DND-41 (cell line): ENCODE data around the gene SELL.

Experiments
- EZH2 ChIP-seq: IDR thresholded peaks from 3 replicates; pipeline ENCODE4 v1.6.1; 2012; ENCODE audit warnings: borderline replicate concordance, low read depth, mild to moderate bottlenecking, moderate library complexity, low read length, inconsistent platforms; ENCODE audit not compliant: severe bottlenecking
- TF ChIP-seq, protein P1 (sequence below): IDR thresholded peaks from 2 replicates; pipeline ENCODE4 v1.5.1; 2012; ENCODE audit warnings: borderline replicate concordance, low read length, moderate library complexity, mild to moderate bottlenecking; ENCODE audit not compliant: poor library complexity, severe bottlenecking; ENCODE audit errors: extremely low read depth

DNA sequence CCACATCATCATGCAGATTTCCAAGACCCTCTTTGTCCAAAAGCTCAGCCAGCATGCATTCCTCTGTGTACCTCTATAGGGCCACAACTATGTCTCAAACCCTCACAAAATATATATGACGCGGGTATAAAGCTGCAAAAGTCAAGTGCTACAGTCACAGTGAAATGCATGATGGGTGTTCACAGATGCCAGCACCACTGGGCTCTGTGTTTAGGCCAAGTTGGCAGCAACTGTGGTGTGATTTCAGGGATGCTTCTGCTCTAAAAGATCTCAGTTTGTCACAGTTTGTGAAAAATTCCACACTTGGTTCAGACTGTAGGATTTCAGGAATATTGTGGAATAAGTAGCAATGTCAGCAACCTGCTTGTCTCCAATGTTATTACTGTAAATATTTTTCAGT, 57.5 kb downstream of the SELL start:
- TF ChIP-seq, protein P1, sequence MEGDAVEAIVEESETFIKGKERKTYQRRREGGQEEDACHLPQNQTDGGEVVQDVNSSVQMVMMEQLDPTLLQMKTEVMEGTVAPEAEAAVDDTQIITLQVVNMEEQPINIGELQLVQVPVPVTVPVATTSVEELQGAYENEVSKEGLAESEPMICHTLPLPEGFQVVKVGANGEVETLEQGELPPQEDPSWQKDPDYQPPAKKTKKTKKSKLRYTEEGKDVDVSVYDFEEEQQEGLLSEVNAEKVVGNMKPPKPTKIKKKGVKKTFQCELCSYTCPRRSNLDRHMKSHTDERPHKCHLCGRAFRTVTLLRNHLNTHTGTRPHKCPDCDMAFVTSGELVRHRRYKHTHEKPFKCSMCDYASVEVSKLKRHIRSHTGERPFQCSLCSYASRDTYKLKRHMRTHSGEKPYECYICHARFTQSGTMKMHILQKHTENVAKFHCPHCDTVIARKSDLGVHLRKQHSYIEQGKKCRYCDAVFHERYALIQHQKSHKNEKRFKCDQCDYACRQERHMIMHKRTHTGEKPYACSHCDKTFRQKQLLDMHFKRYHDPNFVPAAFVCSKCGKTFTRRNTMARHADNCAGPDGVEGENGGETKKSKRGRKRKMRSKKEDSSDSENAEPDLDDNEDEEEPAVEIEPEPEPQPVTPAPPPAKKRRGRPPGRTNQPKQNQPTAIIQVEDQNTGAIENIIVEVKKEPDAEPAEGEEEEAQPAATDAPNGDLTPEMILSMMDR, result no peak
- no peak for TF ChIP-seq EZH2
